Endothelial cell of umbilical vein (primary cell): ENCODE measurements around the gene ATXN7L1.
"Not testable (repeated sequence)": the region's sequence is repeated elsewhere in the genome, so short reads cannot be mapped to it uniquely, and the experiment has no call there.

Source experiments
- CTCF ChIP-seq, 2 donors: IDR thresholded peaks; 1 replicate in 1 of 2; 2 replicates in 1 of 2; pipeline ENCODE4 v1.5.1; 2011; ENCODE audit warnings: low read length in 2 of 2, mild to moderate bottlenecking in 2 of 2, moderate library complexity in 2 of 2, control low read depth in 1 of 2, inconsistent platforms in 1 of 2, low read depth in 1 of 2; ENCODE audit not compliant: insufficient read depth in 1 of 2; ENCODE audit errors: extremely low read depth in 1 of 2
- MAX ChIP-seq: IDR thresholded peaks from 2 replicates; pipeline ENCODE4 v1.6.1; 2011; ENCODE audit not compliant: insufficient read depth, insufficient read length
- MYC ChIP-seq: IDR thresholded peaks from one replicate; pipeline ENCODE4 v1.6.1; 2011; ENCODE audit warnings: mild to moderate bottlenecking, low read depth, low read length
- POLR2A ChIP-seq: IDR thresholded peaks from 2 replicates; pipeline ENCODE4 v1.6.1; 2012; ENCODE audit warnings: low read depth, mild to moderate bottlenecking, control low read depth, low read length
- POLR2AphosphoS5 ChIP-seq: IDR thresholded peaks from 2 replicates; pipeline ENCODE4 v1.6.1; 2012; ENCODE audit warnings: low read depth, mild to moderate bottlenecking, control low read depth, low read length, moderate library complexity; ENCODE audit not compliant: insufficient read depth

- not testable (repeated sequence) for TF ChIP-seq CTCF (IDR thresholded peaks at IDR 0.05; ENCODE audit: extremely low read depth in 1 of 2, insufficient read depth in 1 of 2, low read depth in 1 of 2, low read length in 2 of 2); POLR2A; MAX; POLR2AphosphoS5; MYC
Observed at GRCh38 chr7:105697169-105697568, 179.2 kb downstream of the ATXN7L1 start.
